H1 (cell line): ENCODE results near the gene ZNF813. TPM values are rescaled to one million over a fixed set of nuclear protein-coding genes. Genes with fewer than 3 reads are reported as not detected.

ENCODE experiments used
- BRCA1 ChIP-seq: IDR thresholded peaks from 2 replicates; pipeline ENCODE4 v1.6.1; 2012; ENCODE audit warnings: low read depth, low read length, improper control_type of control experiment
- CHD1 ChIP-seq: IDR thresholded peaks from 2 replicates; pipeline ENCODE4 v1.6.1; 2012; ENCODE audit warnings: low read depth, low read length, improper control_type of control experiment
- CHD7 ChIP-seq: fragments of 300-600 bp; sonication (generic); IDR thresholded peaks from 2 replicates; pipeline ENCODE4 v1.7.1; 2012; ENCODE audit warnings: low read length, moderate library complexity, mild to moderate bottlenecking, inconsistent platforms; ENCODE audit not compliant: insufficient replicate concordance
- NANOG ChIP-seq: IDR thresholded peaks from 2 replicates; pipeline ENCODE4 v1.6.1; 2011; ENCODE audit warnings: low read length, low read depth, mild to moderate bottlenecking, inconsistent platforms; ENCODE audit not compliant: insufficient read depth, poor library complexity, severe bottlenecking
- polyA plus RNA-seq, 7 experiments: library from polyadenylated mRNA; depleted of rRNA in 3 of 7; stranded (reverse) in 5 of 7; unstranded in 2 of 7; fragments of >200 nt in 5 of 7; fragments of 200-250 nt in 2 of 7; gene quantifications; 1 replicate in 5 of 7; 2 replicates in 1 of 7; 4 replicates in 1 of 7; pipeline versions ENCODE4 v1.2.1 to v1.2.3, GENCODE V29; 2011 to 2013; ENCODE audit warnings: missing spikeins in 2 of 7, mixed read lengths in 2 of 7
- total RNA-seq: library from RNA; stranded (reverse); fragmentation: NEBNext Ultra II Directional; extraction: Animal tissue kit (Norgen Biotek cat#: 25700); gene quantifications from 2 replicates; pipeline ENCODE4 v1.2.1, GENCODE V29; 2021

Gene ZNF813
- total and polyA plus RNA-seq, 2 of the 8 experiments (the other 6 are each of a cell fraction or from before 2014, with no cell fraction given), result 2.9 to 22.1 TPM

GRCh38 chr19:53530622-53531021, 63.1 kb downstream of the ZNF813 start (continued):
- TF ChIP-seq CHD7 (no peak), CHD1 (no peak), NANOG (no peak), BRCA1 (no peak)
